LNCaP clone FGC (cell line): ENCODE results near the gene STK32C.

Experiments used
- DNase-seq: peaks from one replicate; pipeline ENCODE4 v3.0.0-alpha.2; 2011; ENCODE audit warnings: low read depth
- H3K4me3 ChIP-seq: 2 replicates; pipeline ENCODE4 v1.5.1; 2011; ENCODE audit warnings: mild to moderate bottlenecking, low read depth, low read length, control low read depth
- CTCF ChIP-seq: IDR thresholded peaks from 2 replicates; pipeline ENCODE4 v1.5.1; 2012; ENCODE audit warnings: mild to moderate bottlenecking; ENCODE audit not compliant: control insufficient read depth, insufficient read depth; ENCODE audit errors: extremely low read depth

The STK32C gene

GRCh38 chr10:132230557-132231210, 77.1 kb downstream of the STK32C start:
- DNase-seq: no peak
- no peak overlapping the region for H3K4me3 ChIP-seq
- TF ChIP-seq CTCF: no peak

- H3K4me3 ChIP-seq: no peak overlapping the region
- no peak for TF ChIP-seq CTCF
- DNase-seq: no peak
Observed at GRCh38 chr10:132229834-132230556, 77.8 kb downstream of the STK32C start.

- no peak for DNase-seq
- H3K4me3 ChIP-seq: no peak overlapping the region
- no peak for TF ChIP-seq CTCF
Observed at GRCh38 chr10:132229096-132229495, 78.7 kb downstream of the STK32C start.

GRCh38 chr10:132228616-132229015, 79.1 kb downstream of the STK32C start:
- DNase-seq: no peak
- no peak overlapping the region for H3K4me3 ChIP-seq
- no peak for TF ChIP-seq CTCF

GRCh38 chr10:132227851-132228390, 79.8 kb downstream of the STK32C start:
- no peak for TF ChIP-seq CTCF
- H3K4me3 ChIP-seq: no peak overlapping the region
- no peak for DNase-seq

GRCh38 chr10:132226586-132227405, 81.0 kb downstream of the STK32C start:
- H3K4me3 ChIP-seq: no peak overlapping the region
- no peak for TF ChIP-seq CTCF
- DNase-seq: no peak
